Ovary (tissue), 3 donors: Measurements from ENCODE around the gene ANKRD42.

Experiments used
- POLR2A ChIP-seq: fragments of 450-650 bp; IDR thresholded peaks from one replicate; pipeline ENCODE4 v1.6.1; 2017; ENCODE audit warnings: antibody characterized with exemption, mild to moderate bottlenecking, moderate library complexity
- TF ChIP-seq, protein P1 (sequence below), 3 donors: fragments of 450-650 bp in 2 of 3; fragments of 200-600 bp in 1 of 3; IDR thresholded peaks; one replicate each; pipeline versions ENCODE4 v1.5.1 to v1.8.0; 2016 to 2022; ENCODE audit warnings: antibody characterized with exemption in 3 of 3, mild to moderate bottlenecking in 1 of 3
- donor health status: DM: no; HTN: no; CAD: no.

- TF ChIP-seq, protein P1, sequence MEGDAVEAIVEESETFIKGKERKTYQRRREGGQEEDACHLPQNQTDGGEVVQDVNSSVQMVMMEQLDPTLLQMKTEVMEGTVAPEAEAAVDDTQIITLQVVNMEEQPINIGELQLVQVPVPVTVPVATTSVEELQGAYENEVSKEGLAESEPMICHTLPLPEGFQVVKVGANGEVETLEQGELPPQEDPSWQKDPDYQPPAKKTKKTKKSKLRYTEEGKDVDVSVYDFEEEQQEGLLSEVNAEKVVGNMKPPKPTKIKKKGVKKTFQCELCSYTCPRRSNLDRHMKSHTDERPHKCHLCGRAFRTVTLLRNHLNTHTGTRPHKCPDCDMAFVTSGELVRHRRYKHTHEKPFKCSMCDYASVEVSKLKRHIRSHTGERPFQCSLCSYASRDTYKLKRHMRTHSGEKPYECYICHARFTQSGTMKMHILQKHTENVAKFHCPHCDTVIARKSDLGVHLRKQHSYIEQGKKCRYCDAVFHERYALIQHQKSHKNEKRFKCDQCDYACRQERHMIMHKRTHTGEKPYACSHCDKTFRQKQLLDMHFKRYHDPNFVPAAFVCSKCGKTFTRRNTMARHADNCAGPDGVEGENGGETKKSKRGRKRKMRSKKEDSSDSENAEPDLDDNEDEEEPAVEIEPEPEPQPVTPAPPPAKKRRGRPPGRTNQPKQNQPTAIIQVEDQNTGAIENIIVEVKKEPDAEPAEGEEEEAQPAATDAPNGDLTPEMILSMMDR (IDR thresholded peaks at IDR 0.05), result no peak
- no peak for TF ChIP-seq POLR2A
These were observed 61.9 kb downstream of the ANKRD42 start for GRCh38 chr11:83255366-83255765.
